K562 (cell line): ENCODE measurements around the gene MYMX. TPM values are rescaled to one million over a fixed set of nuclear protein-coding genes. Genes with fewer than 3 reads are reported as not detected.

Experiments used
- ATAC-seq: fragments of 200-7000 bp; cut with Tn5 transposase; 3 replicates; pipeline ENCODE4 v1.9.1; 2020; ENCODE audit warnings: moderate library complexity
- BruUV-seq: library from RNA; stranded (reverse); fragments of 400-500 nt; replicated peaks from 2 replicates; lab custom pipeline; 2021; lab: Mats Ljungman, UMichigan
- CTCF ChIA-PET: fragments of 300-600 bp; formaldehyde crosslinking; extraction: SDS; loops from one replicate; lab custom pipeline; 2021; ENCODE audit warnings: low intra/inter-chr PET ratio; lab: Yijun Ruan, JAX
- POLR2A ChIA-PET: fragments of 300-600, 350-650 bp; sonication (Branson Sonifier 250); formaldehyde crosslinking; extraction: SDS; loops from one replicate; lab custom pipeline; 2021; ENCODE audit warnings: antibody characterized with exemption, inconsistent platforms; lab: Yijun Ruan, JAX
- DNase-seq, 4 experiments: peaks; one replicate each; pipeline versions ENCODE4 v3.0.0 to v3.0.0-alpha.2; 2011 to 2018; ENCODE audit warnings: low spot score in 3 of 4, mixed read lengths in 3 of 4; ENCODE audit errors: extremely low read depth in 1 of 4
- FAIRE-seq: peaks from 2 replicates; lab custom pipeline; 2011; peaks lifted over from hg19 to GRCh38; lab: Jason Lieb, UNC
- H2AFZ ChIP-seq: 2 replicates; pipeline ENCODE4 v1.6.0; 2011; ENCODE audit warnings: low read depth, low read length, control low read depth, inconsistent platforms
- H3K27ac ChIP-seq: fragments of 200-600 bp; 3 replicates; pipeline ENCODE4 v1.8.0; 2011; ENCODE audit warnings: low read depth, mild to moderate bottlenecking, control low read depth, inconsistent platforms, low read length, moderate library complexity, mixed read lengths; ENCODE audit errors: extremely low read depth
- H3K27me3 ChIP-seq, 2 experiments: fragments of 300-600 bp in 1 of 2; 2 replicates in 1 of 2; 3 replicates in 1 of 2; pipeline versions ENCODE4 v1.6.0 to v1.8.0; 2011; ENCODE audit warnings: inconsistent platforms in 2 of 2, low read length in 2 of 2, mild to moderate bottlenecking in 1 of 2, mixed read lengths in 1 of 2, moderate library complexity in 1 of 2; ENCODE audit not compliant: control insufficient read depth in 2 of 2, insufficient read depth in 2 of 2
- H3K36me3 ChIP-seq: fragments of 300-600 bp; 3 replicates; pipeline ENCODE4 v1.8.0; 2011; ENCODE audit warnings: mild to moderate bottlenecking, low read length, inconsistent platforms; ENCODE audit not compliant: control insufficient read depth, insufficient read depth
- H3K4me1 ChIP-seq, 2 experiments: fragments of 200-600 bp in 1 of 2; replicated peaks in 1 of 2; 2 replicates in 1 of 2; 3 replicates in 1 of 2; pipeline versions ENCODE4 v1.5.1 to v1.8.0; 2011; ENCODE audit warnings: inconsistent platforms in 2 of 2, low read length in 2 of 2, mild to moderate bottlenecking in 1 of 2, mixed read lengths in 1 of 2, moderate library complexity in 1 of 2; ENCODE audit not compliant: control insufficient read depth in 2 of 2, insufficient read depth in 2 of 2
- H3K4me2 ChIP-seq: 2 replicates; pipeline ENCODE4 v1.6.1; 2011; ENCODE audit warnings: low read length, control low read depth, inconsistent platforms, mixed read lengths; ENCODE audit not compliant: insufficient read depth
- H3K4me3 ChIP-seq: fragments of 200-600 bp; sonication (generic), shearing (Covaris generic); 2 replicates; pipeline ENCODE4 v1.5.1; 2016; ENCODE audit warnings: control low read depth, inconsistent platforms
- H3K79me2 ChIP-seq: fragments of 200-600 bp; 3 replicates; pipeline ENCODE4 v1.8.0; 2011; ENCODE audit warnings: low read length, inconsistent platforms; ENCODE audit not compliant: control insufficient read depth, insufficient read depth
- H3K9ac ChIP-seq, 2 experiments: 2 replicates each; pipeline versions ENCODE4 v1.6.0 to v1.6.1; 2011; ENCODE audit warnings: low read depth in 2 of 2, low read length in 2 of 2, control low read depth in 1 of 2, inconsistent platforms in 1 of 2, mild to moderate bottlenecking in 1 of 2, mixed read lengths in 1 of 2; ENCODE audit not compliant: insufficient read depth in 1 of 2
- H3K9me1 ChIP-seq: one replicate; pipeline ENCODE4 v1.6.0; 2011; ENCODE audit warnings: inconsistent platforms, mild to moderate bottlenecking, low read length, moderate library complexity; ENCODE audit not compliant: control insufficient read depth, insufficient read depth
- H3K9me3 ChIP-seq: replicated peaks from 2 replicates; pipeline ENCODE4 v1.5.1; 2011; ENCODE audit warnings: low read depth, low read length, inconsistent platforms; ENCODE audit not compliant: control insufficient read depth, insufficient read depth
- H4K20me1 ChIP-seq: replicated peaks from 2 replicates; pipeline ENCODE4 v1.6.1; 2011; ENCODE audit warnings: low read length, inconsistent platforms, mixed read lengths; ENCODE audit not compliant: control insufficient read depth, insufficient read depth
- ATF6 ChIP-seq: sonication (generic); formaldehyde crosslinking; IDR thresholded peaks from 2 replicates; pipeline ENCODE4 v1.4.0; 2020; ENCODE audit warnings: mild to moderate bottlenecking, missing genetic modification reagents
- CCNT2 ChIP-seq: IDR thresholded peaks from 2 replicates; pipeline ENCODE4 v1.6.1; 2011; ENCODE audit warnings: borderline replicate concordance, low read depth, mild to moderate bottlenecking, moderate library complexity, mixed read lengths, low read length; ENCODE audit not compliant: insufficient read length; ENCODE audit errors: extremely low read depth
- HIVEP1 ChIP-seq: fragments of 250-450 bp; sonication (Bioruptor Pico); IDR thresholded peaks from 2 replicates; pipeline ENCODE4 v1.4.0; 2020; ENCODE audit warnings: mild to moderate bottlenecking
- KDM4B ChIP-seq, 2 experiments: fragments of 450-650 bp in 1 of 2; sonication (generic) in 1 of 2; IDR thresholded peaks; 2 replicates each; pipeline ENCODE4 v1.6.1; 2016 to 2017; ENCODE audit warnings: borderline replicate concordance in 2 of 2, antibody characterized with exemption in 1 of 2, low read depth in 1 of 2, mild to moderate bottlenecking in 1 of 2
- POLR3G ChIP-seq: IDR thresholded peaks from 2 replicates; pipeline ENCODE4 v1.6.1; 2011; ENCODE audit not compliant: insufficient read length, insufficient replicate concordance; ENCODE audit errors: extremely low read depth
- XRCC5 ChIP-seq: fragments of 200-400 bp; formaldehyde crosslinking; IDR thresholded peaks from 2 replicates; pipeline ENCODE4 v1.6.1; 2017; ENCODE audit warnings: low read depth, mild to moderate bottlenecking, low read length
- ZNF174 ChIP-seq: fragments of 250-450 bp; sonication (Bioruptor Pico); IDR thresholded peaks from 2 replicates; pipeline ENCODE4 v1.4.0; 2020; ENCODE audit warnings: mild to moderate bottlenecking
- ZNF398 ChIP-seq: fragments of 250-450 bp; sonication (Bioruptor Pico); IDR thresholded peaks from 2 replicates; pipeline ENCODE4 v1.8.0; 2021; ENCODE audit warnings: moderate library complexity, mild to moderate bottlenecking, inconsistent platforms
- WGBS: fragments of 100-300 bp; shearing (Covaris generic); methylation state at CpG from one replicate; pipeline ENCODE4 v1.1.6; 2016; ENCODE audit warnings: low coverage, mixed read lengths; ENCODE audit not compliant: insufficient coverage; ENCODE audit errors: missing lambda C conversion rate; 5-methylcytosine and 5-hydroxymethylcytosine counted together
- in situ Hi-C: fragments of 300-500 bp; cut with MboI; formaldehyde crosslinking; loops from 4 replicates; pipeline ENCODE4 v1.15.0; 2018; ENCODE audit warnings: inconsistent platforms, mixed read lengths
- intact Hi-C: fragments of 100-400 bp; cut with micrococcal nuclease; formaldehyde crosslinking; loops from 2 replicates; pipeline ENCODE4 v1.14.2; 2022
- polyA plus RNA-seq, 8 experiments: library from polyadenylated mRNA; depleted of rRNA in 4 of 8; stranded (reverse) in 5 of 8; unstranded in 3 of 8; fragments of >200 nt; fragmentation: Nextera tagmentation in 2 of 8; fragmentation: Illumina TruSeq in 1 of 8; extraction: Ambion mirVana in 2 of 8; extraction: Trizol in 1 of 8; gene quantifications; 2 replicates each; pipeline versions ENCODE4 v1.2.1 to v1.2.3, GENCODE V29; 2011 to 2014; ENCODE audit warnings: inconsistent platforms in 1 of 8, missing spikeins in 1 of 8
- total RNA-seq, 7 experiments: library from RNA; depleted of rRNA in 6 of 7; stranded (reverse); fragments of >200 nt in 6 of 7; fragmentation: Illumina TruSeq in 2 of 7; extraction: Trizol in 2 of 7; gene quantifications; 2 replicates each; pipeline versions ENCODE4 v1.2.1 to v1.2.3, GENCODE V29; 2011 to 2021; ENCODE audit warnings: low replicate concordance in 1 of 7
- TF ChIP-seq, protein P1 (sequence below): fragments of 250-450 bp; sonication (Bioruptor Pico); IDR thresholded peaks from 2 replicates; pipeline ENCODE4 v1.6.1; 2021; ENCODE audit warnings: mild to moderate bottlenecking

Gene MYMX
- total and polyA plus RNA-seq, 9 of the 15 experiments (the other 6 are each of a cell fraction or from before 2014, with no cell fraction given), result 0.12 TPM; not detected in 8

- H3K9me3 ChIP-seq, result no peaks in the 10 kb centered on the region
- POLR2A ChIA-PET, result interaction anchor here (0.9 to 1.5 kb wide), 2 partner anchors 11 to 60 kb away, joined by 3 to 5 read pairs; no protein-coding TSS in a partner anchor
- intact Hi-C loops, result no loop called here
- TF ChIP-seq ZNF398 (CRISPR knock-in tag) (no peak), HIVEP1 (CRISPR knock-in tag) (no peak), CCNT2 (no peak), KDM4B (IDR thresholded peaks at IDR 0.05; ENCODE audit: borderline replicate concordance in 2 of 2, low read depth in 1 of 2) (no peak), ATF6 (CRISPR knock-in tag) (no peak), ZNF174 (CRISPR knock-in tag) (no peak), XRCC5 (no peak), POLR3G (no peak)
- TF ChIP-seq, protein P1, sequence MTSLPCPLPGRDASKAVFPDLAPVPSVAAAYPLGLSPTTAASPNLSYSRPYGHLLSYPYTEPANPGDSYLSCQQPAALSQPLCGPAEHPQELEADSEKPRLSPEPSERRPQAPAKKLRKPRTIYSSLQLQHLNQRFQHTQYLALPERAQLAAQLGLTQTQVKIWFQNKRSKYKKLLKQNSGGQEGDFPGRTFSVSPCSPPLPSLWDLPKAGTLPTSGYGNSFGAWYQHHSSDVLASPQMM (CRISPR knock-in tag), result no peak
- H3K4me3 ChIP-seq, result no peak overlapping the region
- FAIRE-seq (no peak), ATAC-seq (no peak), DNase-seq (peak in 1 of 4 experiments; percentile 13)
- no peak overlapping the region for H2AFZ ChIP-seq
- WGBS, result 3% methylated on average over 2 of the region's 2 CpGs
- CTCF ChIA-PET, result no interaction called here
- H3K9me1 ChIP-seq, result no peaks in the 10 kb centered on the region
- BruUV-seq, result no TSS peak
- in situ Hi-C loops, result no loop called here
- no peaks in the 10 kb centered on the region for H3K27me3 ChIP-seq
- H3K79me2 ChIP-seq, result no peaks in the 10 kb centered on the region
- H3K27ac ChIP-seq, result no peak overlapping the region
- no peak overlapping the region for H3K9ac ChIP-seq
- H3K4me1 ChIP-seq, result peaks cover 16 to 20% of the 10 kb centered on the region in 2 experiments; a peak in 4 of 5 replicates
- H3K4me2 ChIP-seq, result no peak overlapping the region
- H4K20me1 ChIP-seq, result no peaks in the 10 kb centered on the region
- H3K36me3 ChIP-seq, result no peaks in the 10 kb centered on the region
Observed at GRCh38 chr6:44190715-44191114, 26.0 kb upstream of the MYMX start.
